Panc1 (cell line): ENCODE data around the gene GDPD3. TPM values are rescaled to one million over a fixed set of nuclear protein-coding genes. Genes with fewer than 3 reads are reported as not detected.

Source experiments
- ATAC-seq: fragments of 200-7000 bp; cut with Tn5 transposase; 2 replicates; pipeline ENCODE4 v1.9.1; 2020; ENCODE audit warnings: mild to moderate bottlenecking, moderate library complexity
- BruUV-seq: library from RNA; stranded (reverse); fragments of 400-500 nt; replicated peaks from 2 replicates; lab custom pipeline; 2021; lab: Mats Ljungman, UMichigan
- CTCF ChIA-PET: fragments of 300-600 bp; sonication (Branson Sonifier 250); formaldehyde crosslinking; loops from one replicate; lab custom pipeline; 2022; ENCODE audit warnings: antibody characterized with exemption; lab: Charles Lee
- POLR2A ChIA-PET: fragments of 300-600 bp; sonication (Branson Sonifier 250); formaldehyde crosslinking; loops from one replicate; lab custom pipeline; 2022; ENCODE audit warnings: antibody characterized with exemption; lab: Charles Lee
- DNase-seq: peaks from one replicate; pipeline ENCODE4 v3.0.0-alpha.2; 2010; ENCODE audit warnings: low read depth, low spot score
- H3K27ac ChIP-seq: 2 replicates; pipeline ENCODE4 v1.5.1; 2011; ENCODE audit warnings: mild to moderate bottlenecking, low read length, inconsistent platforms
- H3K27me3 ChIP-seq: fragments of 200-500 bp; sonication (Bioruptor generic); 2 replicates; pipeline ENCODE4 v1.6.0; 2014; ENCODE audit warnings: low read length, inconsistent platforms; ENCODE audit not compliant: control insufficient read depth, insufficient read depth
- H3K36me3 ChIP-seq: fragments of 200-500 bp; sonication (Bioruptor generic); 2 replicates; pipeline ENCODE4 v1.5.1; 2014; ENCODE audit warnings: inconsistent platforms, mild to moderate bottlenecking, low read length, moderate library complexity; ENCODE audit not compliant: control insufficient read depth, insufficient read depth
- H3K4me1 ChIP-seq: 2 replicates; pipeline ENCODE4 v1.5.1; 2011; ENCODE audit warnings: inconsistent platforms, mild to moderate bottlenecking, low read length, moderate library complexity; ENCODE audit not compliant: control insufficient read depth, insufficient read depth
- H3K4me3 ChIP-seq, 2 experiments: 2 replicates each; pipeline ENCODE4 v1.5.1; 2011 to 2012; ENCODE audit warnings: low read depth in 2 of 2, low read length in 2 of 2, mild to moderate bottlenecking in 2 of 2, inconsistent platforms in 1 of 2, moderate library complexity in 1 of 2
- H3K9me3 ChIP-seq: fragments of 200-500 bp; sonication (Bioruptor generic); 2 replicates; pipeline ENCODE4 v1.5.1; 2014; ENCODE audit warnings: low read depth, mild to moderate bottlenecking, inconsistent platforms, low read length, moderate library complexity; ENCODE audit not compliant: control insufficient read depth, insufficient read depth
- POLR2AphosphoS5 ChIP-seq: IDR thresholded peaks from 2 replicates; pipeline ENCODE4 v1.6.1; 2012; ENCODE audit warnings: mild to moderate bottlenecking, low read depth, low read length, moderate library complexity
- SIN3A ChIP-seq: IDR thresholded peaks from 2 replicates; pipeline ENCODE4 v1.6.1; 2012; ENCODE audit warnings: low read depth, mild to moderate bottlenecking, low read length, moderate library complexity, borderline replicate concordance; ENCODE audit not compliant: insufficient read depth
- TCF7L2 ChIP-seq: IDR thresholded peaks from 2 replicates; pipeline ENCODE4 v1.6.1; 2011; ENCODE audit warnings: mild to moderate bottlenecking, low read depth, low read length, inconsistent platforms
- in situ Hi-C: cut with HindIII; loops from 2 replicates; pipeline ENCODE4 v1.10.0; 2016; ENCODE audit warnings: low sequenced_read_pairs, low pct_unique_long_range_greater_than_20kb
- intact Hi-C: fragments of 100-400 bp; cut with micrococcal nuclease; formaldehyde crosslinking; loops from one replicate; pipeline ENCODE4 v1.10.0; 2022; ENCODE audit not compliant: unreplicated experiment
- total RNA-seq: library from RNA; stranded (reverse); gene quantifications from one replicate; pipeline ENCODE4 v1.2.1, GENCODE V29; 2021; ENCODE audit not compliant: unreplicated experiment
- TF ChIP-seq, protein P1 (sequence below): fragments of 450-650 bp; IDR thresholded peaks from 2 replicates; pipeline ENCODE4 v1.5.1; 2017; ENCODE audit warnings: mild to moderate bottlenecking
- TF ChIP-seq, protein P2 (sequence below), 2 experiments: IDR thresholded peaks; 2 replicates each; pipeline ENCODE4 v1.6.1; 2011 to 2012; ENCODE audit warnings: low read depth in 2 of 2, control low read depth in 1 of 2, low read length in 1 of 2, mild to moderate bottlenecking in 1 of 2, moderate library complexity in 1 of 2; ENCODE audit not compliant: insufficient read depth in 1 of 2

Gene GDPD3
- total RNA-seq, 1 experiment from 2014 or later: 2.5 TPM

DNA sequence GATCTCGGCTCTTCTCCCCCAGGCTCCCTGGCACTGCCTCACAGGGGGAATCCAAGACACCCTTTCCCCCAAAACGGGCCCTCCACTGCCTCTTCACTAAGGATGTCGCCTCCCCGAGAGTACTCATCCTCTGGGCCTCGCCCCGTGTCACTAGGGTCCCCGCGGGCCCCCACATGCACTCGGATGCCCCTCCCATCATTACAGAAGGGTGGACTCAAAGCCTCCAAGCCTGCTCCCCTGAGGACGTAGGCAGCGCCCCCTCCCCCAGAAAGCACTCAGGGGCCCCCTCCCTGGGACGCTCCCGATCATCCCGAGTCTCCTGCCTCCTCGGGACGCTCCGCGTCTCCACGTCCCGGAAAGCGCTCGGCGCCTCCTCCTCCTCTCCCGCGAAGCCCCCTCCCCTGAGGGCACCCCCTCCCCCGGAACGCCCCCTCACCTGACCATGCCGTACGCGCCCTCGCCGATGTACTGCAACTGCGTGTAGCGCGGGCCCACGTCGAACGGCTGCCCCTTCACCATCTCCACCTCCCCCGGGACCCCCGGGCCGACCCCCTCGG lies 9.3 kb upstream of the GDPD3 start:
- Histone ChIP-seq H3K36me3 (no peaks in the 10 kb centered on the region; the same call in 1 of the 2 replicates), H3K4me3 (peak overlapping the region; percentile 60 to 78), H3K9me3 (no peaks in the 10 kb centered on the region), H3K27ac (peak overlapping the region; percentile 72), H3K27me3 (no peaks in the 10 kb centered on the region), H3K4me1 (peaks cover 21% of the 10 kb centered on the region)
- BruUV-seq: no TSS peak
- ATAC-seq (peak; percentile 8; the same call in 1 of the 2 replicates), DNase-seq (no peak)
- POLR2A ChIA-PET: no interaction called here
- in situ Hi-C loops: no loop called here
- CTCF ChIA-PET: no interaction called here
- no peak for TF ChIP-seq SIN3A
- intact Hi-C loops: no loop called here

DNA sequence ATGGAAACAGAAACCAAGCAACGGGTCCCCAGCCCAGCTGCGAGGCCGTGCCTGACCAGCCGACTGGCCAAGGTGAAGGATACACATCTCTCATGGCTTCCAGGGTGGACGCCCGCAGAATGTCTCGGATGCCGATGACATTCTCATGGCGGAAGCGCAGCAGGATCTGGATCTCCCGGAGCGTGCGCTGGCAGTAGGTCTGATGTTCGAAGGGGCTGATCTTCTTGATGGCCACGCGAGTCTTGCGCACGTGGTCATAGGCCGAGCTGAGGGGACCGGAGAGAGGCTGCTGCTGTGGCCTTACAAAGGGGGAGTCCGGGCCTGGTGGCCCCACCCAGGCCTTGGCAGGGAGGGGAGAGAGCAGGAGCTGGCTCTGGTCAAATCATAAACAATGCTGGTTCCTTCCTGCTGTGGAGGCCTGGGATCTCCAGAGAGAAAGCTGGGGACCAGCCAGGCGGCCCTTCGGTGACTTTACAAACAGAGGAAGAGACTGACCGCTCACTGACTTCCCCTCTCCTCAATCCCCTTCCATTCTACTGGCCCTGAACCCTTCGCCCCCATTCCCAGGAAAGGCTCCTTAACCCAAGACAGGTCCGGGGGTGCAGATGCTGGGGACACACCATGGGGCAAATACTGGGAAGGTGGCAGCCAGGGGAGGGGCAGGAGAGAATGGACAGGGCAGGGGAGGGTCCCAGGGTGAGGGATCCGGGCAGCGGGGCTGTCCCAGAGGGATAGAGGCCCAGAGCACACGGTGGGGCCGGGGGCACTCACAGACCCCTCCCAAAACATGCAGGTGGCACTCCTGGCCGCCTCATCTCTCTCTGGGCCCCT lies 8.6 kb upstream of the GDPD3 start:
- Histone ChIP-seq H3K4me3 (peak overlapping the region; percentile 60 to 78), H3K27me3 (no peaks in the 10 kb centered on the region), H3K4me1 (peaks cover 21% of the 10 kb centered on the region), H3K27ac (peak overlapping the region; percentile 72), H3K36me3 (no peaks in the 10 kb centered on the region; the same call in 1 of the 2 replicates), H3K9me3 (no peaks in the 10 kb centered on the region)
- ChIA-PET CTCF (no interaction called here), POLR2A (no interaction called here)
- intact Hi-C loops: no loop called here
- DNase-seq: no peak
- peak; percentile 15; the same call in 1 of the 2 replicates for ATAC-seq
- in situ Hi-C loops: no loop called here
- no peak for TF ChIP-seq POLR2AphosphoS5
- TF ChIP-seq TCF7L2: no peak
- TF ChIP-seq, protein P1, sequence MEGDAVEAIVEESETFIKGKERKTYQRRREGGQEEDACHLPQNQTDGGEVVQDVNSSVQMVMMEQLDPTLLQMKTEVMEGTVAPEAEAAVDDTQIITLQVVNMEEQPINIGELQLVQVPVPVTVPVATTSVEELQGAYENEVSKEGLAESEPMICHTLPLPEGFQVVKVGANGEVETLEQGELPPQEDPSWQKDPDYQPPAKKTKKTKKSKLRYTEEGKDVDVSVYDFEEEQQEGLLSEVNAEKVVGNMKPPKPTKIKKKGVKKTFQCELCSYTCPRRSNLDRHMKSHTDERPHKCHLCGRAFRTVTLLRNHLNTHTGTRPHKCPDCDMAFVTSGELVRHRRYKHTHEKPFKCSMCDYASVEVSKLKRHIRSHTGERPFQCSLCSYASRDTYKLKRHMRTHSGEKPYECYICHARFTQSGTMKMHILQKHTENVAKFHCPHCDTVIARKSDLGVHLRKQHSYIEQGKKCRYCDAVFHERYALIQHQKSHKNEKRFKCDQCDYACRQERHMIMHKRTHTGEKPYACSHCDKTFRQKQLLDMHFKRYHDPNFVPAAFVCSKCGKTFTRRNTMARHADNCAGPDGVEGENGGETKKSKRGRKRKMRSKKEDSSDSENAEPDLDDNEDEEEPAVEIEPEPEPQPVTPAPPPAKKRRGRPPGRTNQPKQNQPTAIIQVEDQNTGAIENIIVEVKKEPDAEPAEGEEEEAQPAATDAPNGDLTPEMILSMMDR: no peak
- no peak for TF ChIP-seq SIN3A
- TF ChIP-seq, protein P2, sequence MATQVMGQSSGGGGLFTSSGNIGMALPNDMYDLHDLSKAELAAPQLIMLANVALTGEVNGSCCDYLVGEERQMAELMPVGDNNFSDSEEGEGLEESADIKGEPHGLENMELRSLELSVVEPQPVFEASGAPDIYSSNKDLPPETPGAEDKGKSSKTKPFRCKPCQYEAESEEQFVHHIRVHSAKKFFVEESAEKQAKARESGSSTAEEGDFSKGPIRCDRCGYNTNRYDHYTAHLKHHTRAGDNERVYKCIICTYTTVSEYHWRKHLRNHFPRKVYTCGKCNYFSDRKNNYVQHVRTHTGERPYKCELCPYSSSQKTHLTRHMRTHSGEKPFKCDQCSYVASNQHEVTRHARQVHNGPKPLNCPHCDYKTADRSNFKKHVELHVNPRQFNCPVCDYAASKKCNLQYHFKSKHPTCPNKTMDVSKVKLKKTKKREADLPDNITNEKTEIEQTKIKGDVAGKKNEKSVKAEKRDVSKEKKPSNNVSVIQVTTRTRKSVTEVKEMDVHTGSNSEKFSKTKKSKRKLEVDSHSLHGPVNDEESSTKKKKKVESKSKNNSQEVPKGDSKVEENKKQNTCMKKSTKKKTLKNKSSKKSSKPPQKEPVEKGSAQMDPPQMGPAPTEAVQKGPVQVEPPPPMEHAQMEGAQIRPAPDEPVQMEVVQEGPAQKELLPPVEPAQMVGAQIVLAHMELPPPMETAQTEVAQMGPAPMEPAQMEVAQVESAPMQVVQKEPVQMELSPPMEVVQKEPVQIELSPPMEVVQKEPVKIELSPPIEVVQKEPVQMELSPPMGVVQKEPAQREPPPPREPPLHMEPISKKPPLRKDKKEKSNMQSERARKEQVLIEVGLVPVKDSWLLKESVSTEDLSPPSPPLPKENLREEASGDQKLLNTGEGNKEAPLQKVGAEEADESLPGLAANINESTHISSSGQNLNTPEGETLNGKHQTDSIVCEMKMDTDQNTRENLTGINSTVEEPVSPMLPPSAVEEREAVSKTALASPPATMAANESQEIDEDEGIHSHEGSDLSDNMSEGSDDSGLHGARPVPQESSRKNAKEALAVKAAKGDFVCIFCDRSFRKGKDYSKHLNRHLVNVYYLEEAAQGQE (IDR thresholded peaks at IDR 0.05; ENCODE audit: insufficient read depth in 1 of 2, low read depth in 2 of 2, low read length in 1 of 2): no peak
- BruUV-seq: no TSS peak
